H9 (cell line): ENCODE measurements around the gene LBX2. TPM values are rescaled to one million over a fixed set of nuclear protein-coding genes. Genes with fewer than 3 reads are reported as not detected.
A peak's percentile ranks its signal among the peaks of the same experiment; 100 is the strongest.

Experiments used
- DNase-seq: peaks from one replicate; pipeline ENCODE4 v3.0.0-alpha.2; 2017
- H2AFZ ChIP-seq: one replicate; pipeline ENCODE4 v1.6.1; 2013; ENCODE audit warnings: mild to moderate bottlenecking, low read length, control low read depth, moderate library complexity
- H2AK5ac ChIP-seq: 2 replicates; pipeline ENCODE4 v1.6.1; 2013; ENCODE audit warnings: low read length, control low read depth, mixed read lengths; ENCODE audit not compliant: insufficient read length
- H2BK120ac ChIP-seq: one replicate; pipeline ENCODE4 v1.6.1; 2013; ENCODE audit warnings: low read depth, mild to moderate bottlenecking, low read length, control low read depth, inconsistent platforms; ENCODE audit not compliant: poor library complexity, severe bottlenecking
- H2BK12ac ChIP-seq: 2 replicates; pipeline ENCODE4 v1.6.1; 2013; ENCODE audit warnings: low read length, control low read depth, mixed read lengths, low read depth; ENCODE audit not compliant: insufficient read length
- H2BK15ac ChIP-seq: 2 replicates; pipeline ENCODE4 v1.6.1; 2013; ENCODE audit warnings: low read depth, low read length, control low read depth
- H2BK20ac ChIP-seq: one replicate; pipeline ENCODE4 v1.6.1; 2013; ENCODE audit warnings: low read depth, mild to moderate bottlenecking, low read length, control low read depth, inconsistent platforms; ENCODE audit not compliant: poor library complexity, severe bottlenecking
- H2BK5ac ChIP-seq: 2 replicates; pipeline ENCODE4 v1.6.1; 2013; ENCODE audit warnings: low read length, control low read depth, mixed read lengths; ENCODE audit not compliant: insufficient read length
- H3K14ac ChIP-seq: 2 replicates; pipeline ENCODE4 v1.6.1; 2013; ENCODE audit warnings: low read length, control low read depth; ENCODE audit not compliant: insufficient read depth
- H3K18ac ChIP-seq: 2 replicates; pipeline ENCODE4 v1.6.1; 2013; ENCODE audit warnings: low read depth, mild to moderate bottlenecking, mixed read lengths, low read length, control low read depth; ENCODE audit not compliant: insufficient read length
- H3K23ac ChIP-seq: 2 replicates; pipeline ENCODE4 v1.6.1; 2013; ENCODE audit warnings: low read length, control low read depth, mixed read lengths, low read depth; ENCODE audit not compliant: insufficient read length
- H3K23me2 ChIP-seq: 2 replicates; pipeline ENCODE4 v1.6.1; 2013; ENCODE audit warnings: low read depth, mild to moderate bottlenecking, mixed read lengths, low read length, control low read depth; ENCODE audit not compliant: insufficient read length, poor library complexity, severe bottlenecking
- H3K27ac ChIP-seq: 2 replicates; pipeline ENCODE4 v1.5.1; 2013; ENCODE audit warnings: low read length, control low read depth, mixed read lengths, low read depth; ENCODE audit not compliant: insufficient read length
- H3K27me3 ChIP-seq: 2 replicates; pipeline ENCODE4 v1.6.1; 2013; ENCODE audit warnings: low read length, control low read depth, inconsistent platforms; ENCODE audit not compliant: insufficient read depth
- H3K4ac ChIP-seq: 2 replicates; pipeline ENCODE4 v1.6.1; 2013; ENCODE audit warnings: low read depth, mild to moderate bottlenecking, control low read depth, inconsistent platforms, low read length, moderate library complexity
- H3K4me1 ChIP-seq: 2 replicates; pipeline ENCODE4 v1.6.1; 2013; ENCODE audit warnings: low read length, control low read depth, inconsistent platforms; ENCODE audit not compliant: insufficient read depth
- H3K4me2 ChIP-seq: 2 replicates; pipeline ENCODE4 v1.6.1; 2013; ENCODE audit warnings: low read length, control low read depth, mixed read lengths; ENCODE audit not compliant: insufficient read length, insufficient read depth
- H3K56ac ChIP-seq: 2 replicates; pipeline ENCODE4 v1.6.1; 2013; ENCODE audit warnings: low read depth, mild to moderate bottlenecking, mixed read lengths, low read length, control low read depth; ENCODE audit not compliant: insufficient read length
- H3K79me1 ChIP-seq: 2 replicates; pipeline ENCODE4 v1.6.1; 2013; ENCODE audit warnings: low read depth, mild to moderate bottlenecking, moderate library complexity, low read length, control low read depth, inconsistent platforms; ENCODE audit not compliant: insufficient read depth, poor library complexity, severe bottlenecking
- H3K79me2 ChIP-seq: 2 replicates; pipeline ENCODE4 v1.6.1; 2013; ENCODE audit warnings: low read length, control low read depth, inconsistent platforms; ENCODE audit not compliant: insufficient read depth
- H3K9ac ChIP-seq: 2 replicates; pipeline ENCODE4 v1.6.1; 2013; ENCODE audit warnings: low read length, control low read depth, mixed read lengths; ENCODE audit not compliant: insufficient read length; ENCODE audit errors: extremely low read depth
- H3K9me3 ChIP-seq: one replicate; pipeline ENCODE4 v1.6.1; 2013; ENCODE audit warnings: low read depth, low read length, inconsistent platforms; ENCODE audit not compliant: control insufficient read depth
- H3T11ph ChIP-seq: one replicate; pipeline ENCODE4 v1.6.1; 2013; ENCODE audit warnings: mild to moderate bottlenecking, low read length, control low read depth, inconsistent platforms
- H4K20me1 ChIP-seq: one replicate; pipeline ENCODE4 v1.6.1; 2013; ENCODE audit not compliant: control insufficient read depth, insufficient read length, insufficient read depth
- H4K5ac ChIP-seq: 2 replicates; pipeline ENCODE4 v1.6.1; 2013; ENCODE audit warnings: low read depth, mild to moderate bottlenecking, mixed read lengths, low read length, control low read depth; ENCODE audit not compliant: insufficient read length
- H4K8ac ChIP-seq: replicated peaks from 2 replicates; pipeline ENCODE4 v1.6.1; 2013; ENCODE audit warnings: low read length, control low read depth, mixed read lengths, low read depth; ENCODE audit not compliant: insufficient read length
- H4K91ac ChIP-seq: 2 replicates; pipeline ENCODE4 v1.6.1; 2013; ENCODE audit warnings: low read depth, mild to moderate bottlenecking, moderate library complexity, mixed read lengths, low read length, control low read depth; ENCODE audit not compliant: insufficient read length
- H3K27ac Mint-ChIP-seq, 3 experiments: 2 replicates in 2 of 3; 3 replicates in 1 of 3; pipeline ENCODE4 v1.8.0; 2020 to 2021; ENCODE audit warnings: mixed read lengths in 3 of 3, mild to moderate bottlenecking in 1 of 3, moderate library complexity in 1 of 3
- H3K27me3 Mint-ChIP-seq: 2 replicates; pipeline ENCODE4 v1.8.0; 2021; ENCODE audit warnings: low read depth, mild to moderate bottlenecking, moderate library complexity, mixed read lengths
- H3K36me3 Mint-ChIP-seq, 3 experiments: 2 replicates in 2 of 3; 3 replicates in 1 of 3; pipeline ENCODE4 v1.8.0; 2020 to 2021; ENCODE audit warnings: low read depth in 3 of 3, mixed read lengths in 3 of 3; ENCODE audit not compliant: insufficient read depth in 1 of 3
- H3K4me1 Mint-ChIP-seq, 2 experiments: 2 replicates each; pipeline ENCODE4 v1.8.0; 2020; ENCODE audit warnings: mixed read lengths in 2 of 2
- H3K4me3 Mint-ChIP-seq, 2 experiments: 2 replicates in 1 of 2; 3 replicates in 1 of 2; pipeline ENCODE4 v1.8.0; 2020 to 2021; ENCODE audit warnings: mild to moderate bottlenecking in 2 of 2, mixed read lengths in 2 of 2, moderate library complexity in 1 of 2
- H3K9me3 Mint-ChIP-seq, 2 experiments: 2 replicates in 1 of 2; 3 replicates in 1 of 2; pipeline ENCODE4 v1.8.0; 2020; ENCODE audit warnings: mild to moderate bottlenecking in 2 of 2, mixed read lengths in 2 of 2, moderate library complexity in 1 of 2
- CTCF ChIP-seq: fragments of 200-600 bp; sonication (generic); conservative IDR thresholded peaks from 3 replicates; pipeline ENCODE4 v1.8.0; 2021; ENCODE audit warnings: antibody characterized with exemption, mild to moderate bottlenecking
- WGBS: extraction: QIAGEN DNeasy Blood & Tissue Kit; methylation state at CpG from one replicate; pipeline ENCODE4 v1.1.7; 2013; ENCODE audit warnings: missing lambda C conversion rate, low lambda C conversion rate, mixed read lengths; ENCODE audit not compliant: insufficient read length; ENCODE audit errors: extremely low coverage; 5-methylcytosine and 5-hydroxymethylcytosine counted together
- total RNA-seq: library from RNA; stranded (reverse); gene quantifications from 2 replicates; pipeline ENCODE4 v1.2.1, GENCODE V29; 2021

The LBX2 gene
- total RNA-seq, 1 experiment from 2014 or later: 1.1 TPM

GRCh38 chr2:74458938-74459363 is 40.5 kb downstream of the LBX2 start:
- no peaks in the 10 kb centered on the region for H3K27me3 ChIP-seq
- H2BK5ac ChIP-seq: no peak overlapping the region
- H4K5ac ChIP-seq: no peak overlapping the region
- Mint-ChIP-seq H3K36me3 (peaks cover 10 to 29% (median 28%) of the 10 kb centered on the region in 3 experiments; a peak in 6 of 7 replicates), H3K27ac (peak overlapping the region; percentile 67 to 98 (median 98); a peak in 5 of 7 replicates), H3K27me3 (no peaks in the 10 kb centered on the region), H3K9me3 (no peaks in the 10 kb centered on the region), H3K4me1 (peaks cover 28 to 37% of the 10 kb centered on the region in 2 experiments), H3K4me3 (peak overlapping the region; percentile 96 to 97)
- H3K56ac ChIP-seq: no peak overlapping the region
- no peak for TF ChIP-seq CTCF
- no peak overlapping the region for H3K27ac ChIP-seq
- peaks cover 2% of the 10 kb centered on the region for H4K20me1 ChIP-seq
- no peak overlapping the region for H2BK15ac ChIP-seq
- no peak overlapping the region for H2BK12ac ChIP-seq
- peak overlapping the region; percentile 97 for H3K4me2 ChIP-seq
- H3K14ac ChIP-seq: 0 out of 2 replicates have a peak overlapping the region, but pooled peaks have one; percentile 82
- no peaks in the 10 kb centered on the region for H3K79me2 ChIP-seq
- no peak overlapping the region for H3T11ph ChIP-seq
- no peaks in the 10 kb centered on the region for H3K9me3 ChIP-seq
- peak overlapping the region; percentile 92 for H3K9ac ChIP-seq
- no peak overlapping the region for H2AFZ ChIP-seq
- H3K23me2 ChIP-seq: peaks cover 18% of the 10 kb centered on the region
- no peak overlapping the region for H4K91ac ChIP-seq
- H2BK120ac ChIP-seq: no peak overlapping the region
- no peak for DNase-seq
- WGBS: no CpG with 5 or more reads among the region's 10 CpGs
- no peak overlapping the region for H2BK20ac ChIP-seq
- H3K23ac ChIP-seq: no peak overlapping the region
- peaks cover 2% of the 10 kb centered on the region; the same call in 1 of the 2 replicates for H3K4me1 ChIP-seq
- H3K4ac ChIP-seq: no peak overlapping the region; the same call in 1 of the 2 replicates
- H2AK5ac ChIP-seq: no peak overlapping the region
- H3K18ac ChIP-seq: no peak overlapping the region
- no peaks in the 10 kb centered on the region for H3K79me1 ChIP-seq
- no peak overlapping the region for H4K8ac ChIP-seq
